ENCODE results near the gene TSPAN11.

TSPAN11 gene

DNA sequence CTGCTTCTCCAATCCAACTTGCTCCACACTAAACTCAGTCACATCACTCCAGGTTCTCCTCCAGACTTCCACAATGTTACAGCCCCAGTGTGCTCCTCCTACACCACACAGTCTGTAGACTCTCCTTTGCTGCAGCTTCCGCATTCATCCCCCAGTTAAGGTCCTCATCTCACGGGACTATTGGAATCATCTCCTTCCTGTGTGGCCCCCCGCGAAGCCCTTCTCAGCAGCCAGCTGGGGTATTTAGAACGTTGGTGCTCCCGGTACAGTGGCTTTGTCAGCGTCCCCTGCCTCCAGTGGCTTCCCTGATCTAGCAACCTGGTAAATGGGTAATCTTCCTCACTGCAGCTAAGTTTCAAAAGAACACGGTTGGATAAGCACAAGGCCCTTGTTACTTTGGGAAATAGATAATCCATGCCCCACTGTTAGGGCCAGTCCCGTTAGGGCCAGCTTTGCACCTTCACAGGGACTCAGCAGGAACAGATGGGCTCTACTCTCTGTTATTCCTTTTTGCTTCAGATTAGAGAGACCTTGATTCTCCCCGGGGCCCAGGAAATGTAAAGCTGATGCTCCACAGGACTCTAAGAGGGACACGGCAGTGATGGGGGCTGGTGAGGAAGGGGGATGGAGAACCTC is 823 bp upstream of the TSPAN11 start:
- TF ChIP-seq, protein P1, sequence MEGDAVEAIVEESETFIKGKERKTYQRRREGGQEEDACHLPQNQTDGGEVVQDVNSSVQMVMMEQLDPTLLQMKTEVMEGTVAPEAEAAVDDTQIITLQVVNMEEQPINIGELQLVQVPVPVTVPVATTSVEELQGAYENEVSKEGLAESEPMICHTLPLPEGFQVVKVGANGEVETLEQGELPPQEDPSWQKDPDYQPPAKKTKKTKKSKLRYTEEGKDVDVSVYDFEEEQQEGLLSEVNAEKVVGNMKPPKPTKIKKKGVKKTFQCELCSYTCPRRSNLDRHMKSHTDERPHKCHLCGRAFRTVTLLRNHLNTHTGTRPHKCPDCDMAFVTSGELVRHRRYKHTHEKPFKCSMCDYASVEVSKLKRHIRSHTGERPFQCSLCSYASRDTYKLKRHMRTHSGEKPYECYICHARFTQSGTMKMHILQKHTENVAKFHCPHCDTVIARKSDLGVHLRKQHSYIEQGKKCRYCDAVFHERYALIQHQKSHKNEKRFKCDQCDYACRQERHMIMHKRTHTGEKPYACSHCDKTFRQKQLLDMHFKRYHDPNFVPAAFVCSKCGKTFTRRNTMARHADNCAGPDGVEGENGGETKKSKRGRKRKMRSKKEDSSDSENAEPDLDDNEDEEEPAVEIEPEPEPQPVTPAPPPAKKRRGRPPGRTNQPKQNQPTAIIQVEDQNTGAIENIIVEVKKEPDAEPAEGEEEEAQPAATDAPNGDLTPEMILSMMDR (IDR thresholded peaks at IDR 0.05; ENCODE audit: low read length, missing control alignments) = no peak
- DNase-seq (ENCODE audit: low read depth) = no peak
- H3K4me3 ChIP-seq (replicated peaks; ENCODE audit: low read depth, low read length) = peak overlapping the region; percentile 32

DNA sequence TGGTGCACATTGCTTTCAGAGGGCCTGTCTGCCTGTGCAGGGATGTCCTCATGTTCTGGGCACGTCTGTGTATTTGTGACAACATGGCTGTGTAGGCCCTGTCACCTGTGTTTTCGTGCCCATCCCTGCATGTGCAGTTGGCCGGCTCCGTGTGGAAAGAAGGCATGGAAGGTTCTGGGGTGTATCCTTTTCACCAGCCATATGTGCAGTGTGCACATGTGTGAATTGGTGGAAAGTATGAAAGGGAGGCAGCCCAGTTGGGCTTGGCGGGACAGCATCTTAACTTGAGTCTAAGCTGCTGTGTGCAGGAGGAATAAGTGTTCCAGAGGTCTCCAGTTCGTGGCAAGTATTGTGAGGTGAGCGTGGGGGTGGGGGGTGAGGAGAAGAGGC is 669 bp downstream of the TSPAN11 start:
- TF ChIP-seq, protein P1 (IDR thresholded peaks at IDR 0.05; ENCODE audit: low read length, missing control alignments) = no peak
- H3K4me3 ChIP-seq (replicated peaks; ENCODE audit: low read depth, low read length) = no peak overlapping the region
- no peak for DNase-seq (ENCODE audit: low read depth)

DNA sequence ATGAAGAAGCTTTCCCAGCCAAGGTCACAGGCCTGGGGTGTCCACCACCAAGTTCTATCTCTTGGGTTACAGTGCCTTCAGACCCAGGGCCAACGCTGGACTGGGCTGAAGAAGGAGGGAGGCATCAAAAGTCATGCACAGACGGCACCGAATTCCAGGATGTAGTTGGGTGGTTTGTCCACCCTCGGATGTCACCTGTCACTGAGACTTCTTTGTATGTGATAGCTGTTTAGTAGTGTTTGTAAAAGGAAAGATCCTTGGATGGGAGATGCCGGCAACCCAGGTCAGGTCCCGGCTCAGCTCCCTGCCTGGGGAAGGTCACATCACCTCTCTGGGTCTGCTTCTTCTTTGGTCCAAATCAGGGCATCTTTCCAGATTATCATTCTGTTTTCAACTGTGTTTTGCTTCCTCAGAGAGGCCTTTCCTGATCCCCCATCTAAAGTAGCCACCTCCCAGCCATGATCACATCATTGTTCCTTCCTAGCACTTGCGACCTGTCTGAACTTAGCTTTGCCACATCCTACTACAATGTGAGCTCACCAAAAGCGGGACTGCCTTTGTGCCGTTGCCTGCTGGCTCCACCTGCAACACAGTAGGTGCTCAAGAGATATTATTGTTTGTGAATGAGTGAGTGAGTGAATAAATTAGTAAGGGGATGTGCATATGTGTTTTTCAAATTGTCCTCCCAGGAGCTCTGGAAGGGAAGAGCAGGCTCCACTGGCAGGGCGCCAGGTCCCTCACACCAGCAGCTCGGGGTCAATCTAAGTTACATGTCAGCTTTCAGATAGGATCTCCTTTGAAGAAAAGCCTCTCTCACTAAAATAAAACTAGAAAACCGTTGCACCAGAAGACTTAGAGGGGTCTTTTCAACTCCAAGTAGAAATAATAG is 2.1 kb downstream of the TSPAN11 start:
- H3K4me3 ChIP-seq (replicated peaks; ENCODE audit: low read depth, low read length) = no peak overlapping the region
- TF ChIP-seq, protein P1 (IDR thresholded peaks at IDR 0.05; ENCODE audit: low read length, missing control alignments) = no peak
- DNase-seq (ENCODE audit: low read depth) = no peak

DNA sequence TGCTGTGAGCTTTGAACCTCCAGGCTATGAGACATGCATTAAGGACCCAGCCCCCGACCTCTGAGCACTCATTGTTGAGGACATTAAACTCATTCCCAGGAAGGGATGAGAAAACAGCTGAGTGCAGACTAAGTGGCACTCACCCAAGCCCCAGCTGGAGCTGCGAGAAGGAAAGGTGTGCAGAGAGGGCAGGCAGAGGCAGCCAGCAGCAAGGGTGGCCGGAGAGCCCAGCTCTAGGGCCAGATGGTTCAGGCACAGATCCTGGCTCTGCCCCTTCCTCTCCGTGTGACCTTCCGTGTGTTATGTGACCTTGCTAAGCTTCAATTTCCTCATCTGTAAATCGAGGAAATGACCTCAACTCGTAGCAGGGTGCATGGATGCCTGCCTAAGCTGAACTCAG is 3.7 kb downstream of the TSPAN11 start:
- DNase-seq (ENCODE audit: low read depth) = no peak

DNA sequence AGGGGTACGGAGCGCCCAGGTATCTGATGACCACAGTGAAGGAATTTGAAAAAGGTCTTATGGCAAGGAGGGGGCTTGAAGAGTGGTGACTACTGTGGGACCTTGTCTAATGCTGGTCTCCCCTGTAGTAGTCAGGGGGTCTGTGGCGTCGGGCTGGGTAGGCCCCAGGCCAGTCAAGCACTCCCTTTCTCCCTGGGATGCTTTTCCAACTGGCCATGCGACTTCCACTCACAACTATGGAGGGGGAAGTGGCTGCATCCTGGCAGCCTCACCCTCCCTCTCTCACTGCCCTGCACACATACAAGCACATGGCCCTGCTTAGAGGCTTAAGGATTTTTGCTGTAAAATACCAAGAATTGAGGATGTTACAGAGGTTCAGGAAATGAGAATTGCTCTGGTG is 4.1 kb downstream of the TSPAN11 start:
- H3K4me3 ChIP-seq (replicated peaks; ENCODE audit: low read depth, low read length) = no peak overlapping the region
- no peak for DNase-seq (ENCODE audit: low read depth)
- TF ChIP-seq, protein P1 (IDR thresholded peaks at IDR 0.05; ENCODE audit: low read length, missing control alignments) = no peak

More for the DNA sequence above, 3.7 kb downstream of the TSPAN11 start:
- TF ChIP-seq, protein P1 (IDR thresholded peaks at IDR 0.05; ENCODE audit: low read length, missing control alignments) = no peak
- no peak overlapping the region for H3K4me3 ChIP-seq (replicated peaks; ENCODE audit: low read depth, low read length)

DNA sequence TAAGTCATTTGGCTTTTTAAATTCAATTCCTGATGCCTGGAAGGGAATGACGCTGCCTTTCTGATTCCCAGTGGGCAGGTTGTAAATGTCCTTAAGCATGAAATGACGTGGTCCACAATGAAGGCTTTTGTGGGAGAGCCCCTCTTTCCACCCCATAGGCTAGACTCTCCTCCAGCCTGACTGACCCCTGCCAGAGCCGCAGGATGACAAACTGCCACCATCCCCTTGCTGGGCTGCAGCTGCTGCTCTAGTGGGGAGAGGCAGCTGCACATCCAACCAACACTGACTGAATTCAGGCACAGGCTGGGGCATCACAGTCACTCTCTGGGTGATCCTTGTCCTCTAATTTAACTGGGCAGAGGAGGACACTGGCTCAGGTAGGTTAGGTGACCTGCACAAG is 6.3 kb downstream of the TSPAN11 start:
- TF ChIP-seq, protein P1 (IDR thresholded peaks at IDR 0.05; ENCODE audit: low read length, missing control alignments) = no peak
- DNase-seq (ENCODE audit: low read depth) = no peak
- H3K4me3 ChIP-seq (replicated peaks; ENCODE audit: low read depth, low read length) = no peak overlapping the region
